ENCODE data around the gene DNAJB13. TPM values are rescaled to one million over a fixed set of nuclear protein-coding genes. Genes with fewer than 3 reads are reported as not detected.

Gene DNAJB13
- total and polyA plus RNA-seq, 2 of the 13 experiments (the other 11 are each of a cell fraction or from before 2014, with no cell fraction given): 2.3 TPM; not detected in 1

GRCh38 chr11:73989156-73989555 is 38.3 kb downstream of the DNAJB13 start:
- 85% methylated on average over 6 of the region's 6 CpGs for WGBS (ENCODE audit: low lambda C conversion rate)
- intact Hi-C loops (cut with micrococcal nuclease; ENCODE audit: unreplicated experiment): no loop called here
- Histone ChIP-seq H3K9ac (ENCODE audit: insufficient read depth, low read depth, low read length) (no peak overlapping the region), H3K9me3 (ENCODE audit: low read length) (no peaks in the 10 kb centered on the region), H3K27me3 (ENCODE audit: control insufficient read depth in 1 of 2, insufficient read depth in 2 of 2, low read length in 2 of 2) (no peaks in the 10 kb centered on the region; a peak in 1 of 5 replicates), H3K27ac (ENCODE audit: extremely low read length, insufficient read depth, low read length) (no peak overlapping the region), H2AFZ (ENCODE audit: low read length) (no peak overlapping the region), H3K4me3 (replicated peaks in 1 of 3; ENCODE audit: insufficient read depth in 1 of 3, low read depth in 2 of 3, low read length in 3 of 3) (no peak overlapping the region), H3K4me1 (ENCODE audit: insufficient read depth, low read length) (peaks cover 32% of the 10 kb centered on the region), H3K36me3 (replicated peaks in 1 of 2; ENCODE audit: control insufficient read depth in 1 of 2, insufficient read depth in 2 of 2, low read length in 2 of 2) (no peaks in the 10 kb centered on the region), H3K79me2 (ENCODE audit: insufficient read depth, low read length) (no peaks in the 10 kb centered on the region), H3K4me2 (ENCODE audit: low read depth, low read length) (no peak overlapping the region), H4K20me1 (ENCODE audit: insufficient read depth, low read length) (no peaks in the 10 kb centered on the region)
- POLR2A ChIA-PET: no interaction called here
- FAIRE-seq: no peak
- BruUV-seq (replicated peaks): no TSS peak
- no peak for ATAC-seq
- DNase-seq (ENCODE audit: low spot score): no peak
- CTCF ChIA-PET (ENCODE audit: low intra/inter-chr PET ratio, low total read pairs): no interaction called here
- in situ Hi-C loops (cut with HindIII; ENCODE audit: extremely low pct_ligation_motif_present, low pct_unique_long_range_greater_than_20kb): no loop called here
- no peak for TF ChIP-seq ZFAT (CRISPR knock-in tag; conservative IDR thresholded peaks at IDR 0.05)
- peak; percentile 43 for TF ChIP-seq STAG1 (CRISPR knock-in tag; IDR thresholded peaks at IDR 0.05)
- TF ChIP-seq SMC3 (IDR thresholded peaks at IDR 0.05; ENCODE audit: low read length): 0 out of 2 replicates have a peak, but pooled peaks have one; percentile 13

- Histone ChIP-seq H3K36me3 (replicated peaks in 1 of 2; ENCODE audit: control insufficient read depth in 1 of 2, insufficient read depth in 2 of 2, low read length in 2 of 2) (no peaks in the 10 kb centered on the region), H3K4me2 (ENCODE audit: low read depth, low read length) (no peak overlapping the region), H3K9ac (ENCODE audit: insufficient read depth, low read depth, low read length) (no peak overlapping the region), H3K27me3 (ENCODE audit: control insufficient read depth in 1 of 2, insufficient read depth in 2 of 2, low read length in 2 of 2) (no peaks in the 10 kb centered on the region; a peak in 1 of 5 replicates), H3K4me3 (replicated peaks in 1 of 3; ENCODE audit: insufficient read depth in 1 of 3, low read depth in 2 of 3, low read length in 3 of 3) (no peak overlapping the region), H3K4me1 (ENCODE audit: insufficient read depth, low read length) (peaks cover 25% of the 10 kb centered on the region), H4K20me1 (ENCODE audit: insufficient read depth, low read length) (no peaks in the 10 kb centered on the region), H3K79me2 (ENCODE audit: insufficient read depth, low read length) (no peaks in the 10 kb centered on the region), H3K27ac (ENCODE audit: extremely low read length, insufficient read depth, low read length) (no peak overlapping the region), H3K9me3 (ENCODE audit: low read length) (no peaks in the 10 kb centered on the region), H2AFZ (ENCODE audit: low read length) (no peak overlapping the region)
- no TSS peak for BruUV-seq (replicated peaks)
- no peak for ATAC-seq
- in situ Hi-C loops (cut with HindIII; ENCODE audit: extremely low pct_ligation_motif_present, low pct_unique_long_range_greater_than_20kb) (no loop called here), intact Hi-C loops (cut with micrococcal nuclease; ENCODE audit: unreplicated experiment) (no loop called here)
- no peak for DNase-seq (ENCODE audit: low spot score)
- no peak for TF ChIP-seq FOXM1 (CRISPR knock-in tag; IDR thresholded peaks at IDR 0.05)
- TF ChIP-seq PHF5A (CRISPR knock-in tag; IDR thresholded peaks at IDR 0.05; ENCODE audit: low read depth, unreplicated experiment): no peak
- TF ChIP-seq TP53 (CRISPR knock-in tag; conservative IDR thresholded peaks at IDR 0.05): no peak
- no peak for TF ChIP-seq POGZ (CRISPR knock-in tag; IDR thresholded peaks at IDR 0.05)
- ChIA-PET CTCF (ENCODE audit: low intra/inter-chr PET ratio, low total read pairs) (no interaction called here), POLR2A (no interaction called here)
- 12% methylated on average over 2 of the region's 2 CpGs for WGBS (ENCODE audit: low lambda C conversion rate)
- FAIRE-seq: no peak
These were observed 39.9 kb downstream of the DNAJB13 start for GRCh38 chr11:73990730-73991129.

Measured in HepG2 (cell line).